ENCODE data around the gene HCAR3.
A peak's percentile ranks its signal among the peaks of the same experiment; 100 is the strongest.
"Not testable (repeated sequence)": the region's sequence is repeated elsewhere in the genome, so short reads cannot be mapped to it uniquely, and the experiment has no call there.

The HCAR3 gene

GRCh38 chr12:122721057-122721545, 4.5 kb upstream of the HCAR3 start:
- no peak for DNase-seq

- DNase-seq = not testable (repeated sequence)
These were observed 1.4 kb downstream of the HCAR3 start for GRCh38 chr12:122715211-122715610.

- not testable (repeated sequence) for DNase-seq
These were observed 3.0 kb downstream of the HCAR3 start for GRCh38 chr12:122713491-122714188.

- peak in 1 of 2 donors; percentile 43 for DNase-seq
These were observed 5.3 kb downstream of the HCAR3 start for GRCh38 chr12:122711266-122711665.

GRCh38 chr12:122710341-122710740, 6.3 kb downstream of the HCAR3 start:
- not testable (repeated sequence) for DNase-seq

GRCh38 chr12:122709287-122709686, 7.3 kb downstream of the HCAR3 start:
- DNase-seq = not testable (repeated sequence)

GRCh38 chr12:122703841-122704240, 12.8 kb downstream of the HCAR3 start:
- not testable (repeated sequence) for DNase-seq

- DNase-seq = peak in 1 of 2 donors; percentile 68
These were observed 13.6 kb downstream of the HCAR3 start, which contains the start of gene HCAR2 for GRCh38 chr12:122702890-122703611. Gene HCAR2 (minus strand): TSS chr12:122703357. CDS start chr12:122703283, 74 bp downstream.

- not testable (repeated sequence) for DNase-seq
These were observed 15.1 kb downstream of the HCAR3 start for GRCh38 chr12:122701481-122701880.

- not testable (repeated sequence) for DNase-seq
These were observed 16.4 kb downstream of the HCAR3 start for GRCh38 chr12:122700038-122700710.

GRCh38 chr12:122696922-122697321, 19.7 kb downstream of the HCAR3 start:
- DNase-seq = not testable (repeated sequence)

GRCh38 chr12:122691566-122691965, 25.0 kb downstream of the HCAR3 start:
- no peak for DNase-seq

- no peak for DNase-seq
These were observed 28.3 kb downstream of the HCAR3 start for GRCh38 chr12:122688291-122688690.

GRCh38 chr12:122687086-122687485, 29.5 kb downstream of the HCAR3 start:
- DNase-seq = no peak

GRCh38 chr12:122686538-122686937, 30.1 kb downstream of the HCAR3 start:
- no peak for DNase-seq

GRCh38 chr12:122684297-122684813, 32.3 kb downstream of the HCAR3 start:
- no peak for DNase-seq

GRCh38 chr12:122681814-122682213, 34.8 kb downstream of the HCAR3 start:
- DNase-seq = peak in 1 of 2 donors; percentile 31

GRCh38 chr12:122680989-122681388, 35.6 kb downstream of the HCAR3 start:
- not testable (repeated sequence) for DNase-seq

GRCh38 chr12:122676781-122677180, 39.8 kb downstream of the HCAR3 start:
- DNase-seq = not testable (repeated sequence)

- not testable (repeated sequence) for DNase-seq
These were observed 40.6 kb downstream of the HCAR3 start for GRCh38 chr12:122676015-122676414.

GRCh38 chr12:122672515-122672914, 44.1 kb downstream of the HCAR3 start:
- DNase-seq = no peak

- DNase-seq = no peak
These were observed 47.1 kb downstream of the HCAR3 start for GRCh38 chr12:122669397-122670070.

Measured in CD4-positive, alpha-beta T cell treated with Interferon alpha-2 for 1 hour (primary cell).